K562 (cell line): ENCODE data around the gene KRR1. TPM values are rescaled to one million over a fixed set of nuclear protein-coding genes. Genes with fewer than 3 reads are reported as not detected.

Source experiments
- FOXA3 ChIP-seq, 2 experiments: fragments of 450-650 bp in 1 of 2; sonication (generic) in 1 of 2; formaldehyde crosslinking; IDR thresholded peaks in 1 of 2; conservative IDR thresholded peaks in 1 of 2; 2 replicates each; pipeline versions ENCODE4 v1.4.0 to v1.8.0; 2020 to 2022; ENCODE audit warnings: mild to moderate bottlenecking in 2 of 2, missing genetic modification reagents in 1 of 2
- GATA2 ChIP-seq: sonication (generic); formaldehyde crosslinking; IDR thresholded peaks from 2 replicates; pipeline ENCODE4 v1.4.0; 2020; ENCODE audit warnings: mild to moderate bottlenecking, missing genetic modification reagents
- HOXB6 ChIP-seq: fragments of 250-450 bp; sonication (Bioruptor Pico); IDR thresholded peaks from 2 replicates; pipeline ENCODE4 v1.5.1; 2022; ENCODE audit warnings: mild to moderate bottlenecking, borderline replicate concordance
- NCOA6 ChIP-seq: fragments of 450-650 bp; IDR thresholded peaks from 2 replicates; pipeline ENCODE4 v1.6.1; 2017; ENCODE audit warnings: mild to moderate bottlenecking
- NFATC3 ChIP-seq: fragments of 450-650 bp; IDR thresholded peaks from 2 replicates; pipeline ENCODE4 v1.6.1; 2017; ENCODE audit warnings: mild to moderate bottlenecking
- RAD21 ChIP-seq, 2 experiments: fragments of 250-450 bp in 1 of 2; fragments of 450-650 bp in 1 of 2; sonication (Bioruptor Pico) in 1 of 2; formaldehyde crosslinking in 1 of 2; IDR thresholded peaks in 1 of 2; conservative IDR thresholded peaks in 1 of 2; 2 replicates each; pipeline versions ENCODE4 v1.4.0 to v1.8.0; 2020 to 2022; ENCODE audit warnings: mild to moderate bottlenecking in 2 of 2, moderate library complexity in 1 of 2
- SREBF1 ChIP-seq: fragments of 150-350 bp; IDR thresholded peaks from 2 replicates; pipeline ENCODE4 v1.6.1; 2014; ENCODE audit warnings: antibody characterized with exemption, low read depth, low read length, borderline replicate concordance
- SRF ChIP-seq, 2 experiments: fragments of 250-450, 450-650 bp in 1 of 2; sonication (Bioruptor Pico) in 1 of 2; sonication (generic) in 1 of 2; formaldehyde crosslinking; IDR thresholded peaks; 2 replicates each; pipeline versions ENCODE4 v1.5.0 to v1.5.1; 2020 to 2022; ENCODE audit warnings: mild to moderate bottlenecking in 1 of 2, missing genetic modification reagents in 1 of 2
- SRSF7 ChIP-seq: fragments of 200-400 bp; formaldehyde crosslinking; optimal IDR thresholded peaks from 2 replicates; pipeline ENCODE3; 2017; ENCODE audit warnings: mild to moderate bottlenecking, low read depth, low read length
- TFAP4 ChIP-seq: sonication (generic); formaldehyde crosslinking; IDR thresholded peaks from 2 replicates; pipeline ENCODE4 v1.8.0; 2022; ENCODE audit warnings: missing genetic modification reagents, mild to moderate bottlenecking, moderate library complexity, borderline replicate concordance
- ZBTB26 ChIP-seq: fragments of 450-650 bp; formaldehyde crosslinking; IDR thresholded peaks from 2 replicates; pipeline ENCODE4 v1.4.0; 2022; ENCODE audit warnings: missing genetic modification characterization
- ZNF274 ChIP-seq: IDR thresholded peaks from 2 replicates; pipeline ENCODE4 v1.6.1; 2011; ENCODE audit warnings: low read depth, mild to moderate bottlenecking, low read length, moderate library complexity, borderline replicate concordance
- polyA plus RNA-seq, 8 experiments: library from polyadenylated mRNA; depleted of rRNA in 4 of 8; stranded (reverse) in 5 of 8; unstranded in 3 of 8; fragments of >200 nt; fragmentation: Nextera tagmentation in 2 of 8; fragmentation: Illumina TruSeq in 1 of 8; extraction: Ambion mirVana in 2 of 8; extraction: Trizol in 1 of 8; gene quantifications; 2 replicates each; pipeline versions ENCODE4 v1.2.1 to v1.2.3, GENCODE V29; 2011 to 2014; ENCODE audit warnings: inconsistent platforms in 1 of 8, missing spikeins in 1 of 8
- total RNA-seq, 7 experiments: library from RNA; depleted of rRNA in 6 of 7; stranded (reverse); fragments of >200 nt in 6 of 7; fragmentation: Illumina TruSeq in 2 of 7; extraction: Trizol in 2 of 7; gene quantifications; 2 replicates each; pipeline versions ENCODE4 v1.2.1 to v1.2.3, GENCODE V29; 2011 to 2021; ENCODE audit warnings: low replicate concordance in 1 of 7
- TF ChIP-seq, protein P1 (sequence below): fragments of 450-650 bp; formaldehyde crosslinking; IDR thresholded peaks from 2 replicates; pipeline ENCODE4 v1.4.0; 2020; ENCODE audit warnings: mild to moderate bottlenecking, mixed read lengths
- TF ChIP-seq, protein P2 (sequence below): fragments of 450-650 bp; IDR thresholded peaks from 2 replicates; pipeline ENCODE4 v1.7.1; 2018; ENCODE audit warnings: mild to moderate bottlenecking, low read depth; ENCODE audit not compliant: partially characterized antibody
- TF ChIP-seq, protein P3 (sequence below): IDR thresholded peaks from 3 replicates; pipeline ENCODE4 v1.6.1; 2011; ENCODE audit warnings: borderline replicate concordance, mild to moderate bottlenecking, moderate library complexity; ENCODE audit not compliant: insufficient read length; ENCODE audit errors: extremely low read depth

KRR1 gene
- total and polyA plus RNA-seq, 9 of the 15 experiments (the other 6 are each of a cell fraction or from before 2014, with no cell fraction given), result 42.6 to 102 (median 61.0) TPM

DNA sequence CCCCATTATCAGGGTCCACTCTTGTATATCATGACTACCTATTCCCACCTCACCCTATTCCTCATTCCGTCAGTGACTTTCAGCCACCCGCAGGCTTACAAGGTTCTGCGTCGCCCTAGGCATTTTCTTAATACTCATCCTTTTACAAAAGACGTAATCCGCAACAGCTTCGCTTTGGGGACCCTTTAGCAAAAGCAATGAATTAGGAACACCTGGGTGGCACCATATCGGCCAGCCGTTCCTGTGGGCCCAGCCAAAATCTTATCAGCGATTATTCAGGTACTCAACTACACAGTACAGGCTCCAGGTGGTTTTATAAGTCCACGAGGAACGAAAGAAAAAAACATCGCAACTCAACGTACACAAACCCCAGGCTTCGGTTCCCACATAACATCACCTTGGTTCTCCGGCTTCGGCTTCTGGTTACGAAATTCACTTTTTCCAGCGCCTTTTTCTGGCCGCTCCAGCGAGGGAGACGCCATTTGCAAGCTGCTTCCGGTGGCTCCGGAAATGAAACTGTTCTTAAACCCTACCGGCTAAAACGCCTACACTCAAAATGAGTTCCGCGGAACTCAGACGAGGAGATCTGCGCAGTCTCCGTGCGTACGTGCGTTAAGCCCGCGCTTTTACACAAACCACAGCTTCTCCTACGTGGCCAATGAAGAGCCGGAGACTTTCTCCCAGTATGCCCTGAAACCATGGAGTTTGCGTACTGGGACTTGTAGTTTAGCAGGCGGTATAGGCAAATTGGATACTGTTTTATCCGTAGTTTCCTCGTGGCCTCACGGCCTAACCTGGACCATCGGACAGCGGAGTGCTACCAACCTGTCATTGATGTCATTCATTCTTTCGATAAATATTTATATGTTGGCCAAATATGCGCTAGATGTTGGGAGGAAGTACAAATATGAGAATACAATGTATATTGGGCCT, at the start of gene KRR1 (continued):
- TF ChIP-seq TFAP4 (CRISPR knock-in tag) (peak; percentile 69; the same call in 1 of the 2 replicates), SREBF1 (no peak), RAD21 (CRISPR knock-in tag; conservative IDR thresholded peaks at IDR 0.05 in 1 of 2, IDR thresholded peaks at IDR 0.05 in 1 of 2) (0 out of 4 replicates have a peak, but pooled peaks of 1 of the 2 experiments have one; percentile 11), SRSF7 (no peak), FOXA3 (CRISPR knock-in tag; conservative IDR thresholded peaks at IDR 0.05 in 1 of 2, IDR thresholded peaks at IDR 0.05 in 1 of 2) (no peak), NFATC3 (0 out of 2 replicates have a peak, but pooled peaks have one; percentile 40), GATA2 (no peak), NCOA6 (peak; percentile 66), HOXB6 (CRISPR knock-in tag) (no peak), SRF (CRISPR knock-in tag; IDR thresholded peaks at IDR 0.05) (0 out of 4 replicates have a peak, but pooled peaks of 1 of the 2 experiments have one; percentile 30), ZBTB26 (CRISPR knock-in tag) (no peak), ZNF274 (no peak)
- TF ChIP-seq, protein P1, sequence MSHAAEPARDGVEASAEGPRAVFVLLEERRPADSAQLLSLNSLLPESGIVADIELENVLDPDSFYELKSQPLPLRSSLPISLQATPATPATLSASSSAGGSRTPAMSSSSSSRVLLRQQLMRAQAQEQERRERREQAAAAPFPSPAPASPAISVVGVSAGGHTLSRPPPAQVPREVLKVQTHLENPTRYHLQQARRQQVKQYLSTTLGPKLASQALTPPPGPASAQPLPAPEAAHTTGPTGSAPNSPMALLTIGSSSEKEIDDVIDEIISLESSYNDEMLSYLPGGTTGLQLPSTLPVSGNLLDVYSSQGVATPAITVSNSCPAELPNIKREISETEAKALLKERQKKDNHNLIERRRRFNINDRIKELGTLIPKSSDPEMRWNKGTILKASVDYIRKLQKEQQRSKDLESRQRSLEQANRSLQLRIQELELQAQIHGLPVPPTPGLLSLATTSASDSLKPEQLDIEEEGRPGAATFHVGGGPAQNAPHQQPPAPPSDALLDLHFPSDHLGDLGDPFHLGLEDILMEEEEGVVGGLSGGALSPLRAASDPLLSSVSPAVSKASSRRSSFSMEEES (CRISPR knock-in tag), result no peak
- TF ChIP-seq, protein P2, sequence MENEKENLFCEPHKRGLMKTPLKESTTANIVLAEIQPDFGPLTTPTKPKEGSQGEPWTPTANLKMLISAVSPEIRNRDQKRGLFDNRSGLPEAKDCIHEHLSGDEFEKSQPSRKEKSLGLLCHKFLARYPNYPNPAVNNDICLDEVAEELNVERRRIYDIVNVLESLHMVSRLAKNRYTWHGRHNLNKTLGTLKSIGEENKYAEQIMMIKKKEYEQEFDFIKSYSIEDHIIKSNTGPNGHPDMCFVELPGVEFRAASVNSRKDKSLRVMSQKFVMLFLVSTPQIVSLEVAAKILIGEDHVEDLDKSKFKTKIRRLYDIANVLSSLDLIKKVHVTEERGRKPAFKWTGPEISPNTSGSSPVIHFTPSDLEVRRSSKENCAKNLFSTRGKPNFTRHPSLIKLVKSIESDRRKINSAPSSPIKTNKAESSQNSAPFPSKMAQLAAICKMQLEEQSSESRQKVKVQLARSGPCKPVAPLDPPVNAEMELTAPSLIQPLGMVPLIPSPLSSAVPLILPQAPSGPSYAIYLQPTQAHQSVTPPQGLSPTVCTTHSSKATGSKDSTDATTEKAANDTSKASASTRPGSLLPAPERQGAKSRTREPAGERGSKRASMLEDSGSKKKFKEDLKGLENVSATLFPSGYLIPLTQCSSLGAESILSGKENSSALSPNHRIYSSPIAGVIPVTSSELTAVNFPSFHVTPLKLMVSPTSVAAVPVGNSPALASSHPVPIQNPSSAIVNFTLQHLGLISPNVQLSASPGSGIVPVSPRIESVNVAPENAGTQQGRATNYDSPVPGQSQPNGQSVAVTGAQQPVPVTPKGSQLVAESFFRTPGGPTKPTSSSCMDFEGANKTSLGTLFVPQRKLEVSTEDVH, result peak; percentile 94
- TF ChIP-seq, protein P3, sequence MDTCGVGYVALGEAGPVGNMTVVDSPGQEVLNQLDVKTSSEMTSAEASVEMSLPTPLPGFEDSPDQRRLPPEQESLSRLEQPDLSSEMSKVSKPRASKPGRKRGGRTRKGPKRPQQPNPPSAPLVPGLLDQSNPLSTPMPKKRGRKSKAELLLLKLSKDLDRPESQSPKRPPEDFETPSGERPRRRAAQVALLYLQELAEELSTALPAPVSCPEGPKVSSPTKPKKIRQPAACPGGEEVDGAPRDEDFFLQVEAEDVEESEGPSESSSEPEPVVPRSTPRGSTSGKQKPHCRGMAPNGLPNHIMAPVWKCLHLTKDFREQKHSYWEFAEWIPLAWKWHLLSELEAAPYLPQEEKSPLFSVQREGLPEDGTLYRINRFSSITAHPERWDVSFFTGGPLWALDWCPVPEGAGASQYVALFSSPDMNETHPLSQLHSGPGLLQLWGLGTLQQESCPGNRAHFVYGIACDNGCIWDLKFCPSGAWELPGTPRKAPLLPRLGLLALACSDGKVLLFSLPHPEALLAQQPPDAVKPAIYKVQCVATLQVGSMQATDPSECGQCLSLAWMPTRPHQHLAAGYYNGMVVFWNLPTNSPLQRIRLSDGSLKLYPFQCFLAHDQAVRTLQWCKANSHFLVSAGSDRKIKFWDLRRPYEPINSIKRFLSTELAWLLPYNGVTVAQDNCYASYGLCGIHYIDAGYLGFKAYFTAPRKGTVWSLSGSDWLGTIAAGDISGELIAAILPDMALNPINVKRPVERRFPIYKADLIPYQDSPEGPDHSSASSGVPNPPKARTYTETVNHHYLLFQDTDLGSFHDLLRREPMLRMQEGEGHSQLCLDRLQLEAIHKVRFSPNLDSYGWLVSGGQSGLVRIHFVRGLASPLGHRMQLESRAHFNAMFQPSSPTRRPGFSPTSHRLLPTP, result no peak
